HEK293 (cell line): ENCODE measurements around the gene ARRB2.

Source experiments
- CTCF ChIA-PET: fragments of 350-600 bp; formaldehyde crosslinking; extraction: SDS; loops from one replicate; lab custom pipeline; 2021; ENCODE audit warnings: antibody characterized with exemption; lab: Yijun Ruan, JAX
- POLR2A ChIA-PET: fragments of 300-600 bp; formaldehyde crosslinking; extraction: SDS; loops from one replicate; lab custom pipeline; 2020; ENCODE audit warnings: antibody characterized with exemption, inconsistent platforms; lab: Yijun Ruan, JAX
- H3K27ac ChIP-seq: fragments of 200-500 bp; sonication (Bioruptor generic); 2 replicates; pipeline ENCODE4 v1.5.1; 2014; ENCODE audit warnings: low read depth, low read length, control low read depth, inconsistent platforms; ENCODE audit errors: extremely low read depth
- H3K36me3 ChIP-seq, 2 experiments: fragments of 200-500 bp in 1 of 2; sonication (Bioruptor generic) in 1 of 2; 1 replicate in 1 of 2; 2 replicates in 1 of 2; pipeline ENCODE4 v1.5.1; 2014 to 2017; ENCODE audit warnings: inconsistent platforms in 2 of 2, low read length in 2 of 2; ENCODE audit not compliant: control insufficient read depth in 2 of 2, insufficient read depth in 1 of 2
- H3K4me1 ChIP-seq: fragments of 200-500 bp; sonication (Bioruptor generic); 2 replicates; pipeline ENCODE4 v1.5.1; 2014; ENCODE audit warnings: mild to moderate bottlenecking, low read length, inconsistent platforms; ENCODE audit not compliant: control insufficient read depth, insufficient read depth
- H3K4me3 ChIP-seq: 2 replicates; pipeline ENCODE4 v1.5.1; 2011; ENCODE audit warnings: low read depth, mild to moderate bottlenecking, control low read depth, low read length, moderate library complexity
- H3K9me3 ChIP-seq: fragments of 200-500 bp; sonication (Bioruptor generic); 2 replicates; pipeline ENCODE4 v1.5.1; 2014; ENCODE audit warnings: low read depth, low read length, inconsistent platforms; ENCODE audit not compliant: control insufficient read depth, insufficient read depth
- OVOL3 ChIP-seq: fragments of 450-650 bp; formaldehyde crosslinking; IDR thresholded peaks from 2 replicates; pipeline ENCODE4 v1.5.1; 2016; ENCODE audit warnings: missing biosample characterization, missing genetic modification characterization
- SALL2 ChIP-seq: fragments of 450-650 bp; formaldehyde crosslinking; IDR thresholded peaks from 2 replicates; pipeline ENCODE4 v1.5.0; 2017; ENCODE audit warnings: missing biosample characterization, mild to moderate bottlenecking, missing genetic modification characterization, borderline replicate concordance
- TCF7L2 ChIP-seq: IDR thresholded peaks from 2 replicates; pipeline ENCODE4 v1.6.1; 2011; ENCODE audit warnings: low read depth, mild to moderate bottlenecking, inconsistent platforms, low read length, moderate library complexity, borderline replicate concordance
- ZBTB8A ChIP-seq: fragments of 450-650 bp; formaldehyde crosslinking; IDR thresholded peaks from 2 replicates; pipeline ENCODE4 v1.5.1; 2016; ENCODE audit warnings: missing biosample characterization, missing genetic modification characterization
- ZNF121 ChIP-seq: fragments of 450-650 bp; formaldehyde crosslinking; IDR thresholded peaks from 2 replicates; pipeline ENCODE4 v1.5.1; 2016; ENCODE audit warnings: missing biosample characterization, missing genetic modification characterization
- ZNF132 ChIP-seq: fragments of 450-650 bp; formaldehyde crosslinking; IDR thresholded peaks from 2 replicates; pipeline ENCODE4 v1.5.1; 2017; ENCODE audit warnings: missing biosample characterization, missing genetic modification characterization, borderline replicate concordance
- ZNF155 ChIP-seq: fragments of 450-650 bp; formaldehyde crosslinking; IDR thresholded peaks from 2 replicates; pipeline ENCODE4 v1.5.1; 2016; ENCODE audit warnings: missing biosample characterization, missing genetic modification characterization
- ZNF223 ChIP-seq: fragments of 450-650 bp; formaldehyde crosslinking; IDR thresholded peaks from 2 replicates; pipeline ENCODE4 v1.5.1; 2016; ENCODE audit warnings: missing biosample characterization, missing genetic modification characterization
- ZNF23 ChIP-seq: fragments of 450-650 bp; formaldehyde crosslinking; IDR thresholded peaks from 2 replicates; pipeline ENCODE4 v1.5.1; 2016; ENCODE audit warnings: missing biosample characterization, missing genetic modification characterization, borderline replicate concordance
- ZNF391 ChIP-seq: fragments of 450-650 bp; formaldehyde crosslinking; IDR thresholded peaks from 2 replicates; pipeline ENCODE4 v1.5.1; 2016; ENCODE audit warnings: low read depth, missing biosample characterization, missing genetic modification characterization, borderline replicate concordance
- ZNF423 ChIP-seq: fragments of 450-650 bp; formaldehyde crosslinking; IDR thresholded peaks from 2 replicates; pipeline ENCODE4 v1.5.1; 2016; ENCODE audit warnings: missing biosample characterization, missing genetic modification characterization
- ZNF510 ChIP-seq: fragments of 450-650 bp; formaldehyde crosslinking; IDR thresholded peaks from 2 replicates; pipeline ENCODE4 v1.5.1; 2018; ENCODE audit warnings: mild to moderate bottlenecking, missing genetic modification characterization, missing biosample characterization; ENCODE audit not compliant: insufficient replicate concordance
- ZNF561 ChIP-seq: fragments of 450-650 bp; IDR thresholded peaks from 2 replicates; pipeline ENCODE4 v1.5.1; 2018; ENCODE audit warnings: missing biosample characterization, missing genetic modification characterization, borderline replicate concordance
- ZNF571 ChIP-seq: fragments of 450-650 bp; formaldehyde crosslinking; IDR thresholded peaks from 2 replicates; pipeline ENCODE4 v1.5.0; 2017; ENCODE audit warnings: missing biosample characterization, missing genetic modification characterization
- ZNF626 ChIP-seq: fragments of 450-650 bp; sonication (Bioruptor Pico); formaldehyde crosslinking; IDR thresholded peaks from 2 replicates; pipeline ENCODE4 v1.5.1; 2018; ENCODE audit warnings: missing biosample characterization, missing genetic modification characterization, inconsistent platforms
- ZNF664 ChIP-seq: fragments of 450-650 bp; formaldehyde crosslinking; IDR thresholded peaks from 2 replicates; pipeline ENCODE4 v1.5.1; 2016; ENCODE audit warnings: missing biosample characterization, missing genetic modification characterization
- ZNF677 ChIP-seq: fragments of 450-650 bp; IDR thresholded peaks from 2 replicates; pipeline ENCODE4 v1.5.0; 2018; ENCODE audit warnings: missing biosample characterization, mild to moderate bottlenecking, missing genetic modification characterization, moderate library complexity
- TF ChIP-seq, protein P1 (sequence below): fragments of 450-650 bp; formaldehyde crosslinking; IDR thresholded peaks from 2 replicates; pipeline ENCODE4 v1.5.1; 2016; ENCODE audit warnings: missing biosample characterization, missing genetic modification characterization
- TF ChIP-seq, protein P2 (sequence below): fragments of 450-650 bp; formaldehyde crosslinking; IDR thresholded peaks from 2 replicates; pipeline ENCODE4 v1.5.1; 2017; ENCODE audit warnings: missing biosample characterization, missing genetic modification characterization
- TF ChIP-seq, protein P3 (sequence below): fragments of 450-650 bp; formaldehyde crosslinking; IDR thresholded peaks from 2 replicates; pipeline ENCODE4 v1.5.1; 2016; ENCODE audit warnings: missing biosample characterization, missing genetic modification characterization, borderline replicate concordance
- TF ChIP-seq, protein P4 (sequence below): fragments of 450-650 bp; formaldehyde crosslinking; IDR thresholded peaks from 2 replicates; pipeline ENCODE4 v1.5.1; 2017; ENCODE audit warnings: missing biosample characterization, missing genetic modification characterization
- TF ChIP-seq, protein P5 (sequence below): fragments of 450-650 bp; formaldehyde crosslinking; IDR thresholded peaks from 2 replicates; pipeline ENCODE4 v1.5.1; 2016; ENCODE audit warnings: missing biosample characterization, missing genetic modification characterization

Gene ARRB2

DNA sequence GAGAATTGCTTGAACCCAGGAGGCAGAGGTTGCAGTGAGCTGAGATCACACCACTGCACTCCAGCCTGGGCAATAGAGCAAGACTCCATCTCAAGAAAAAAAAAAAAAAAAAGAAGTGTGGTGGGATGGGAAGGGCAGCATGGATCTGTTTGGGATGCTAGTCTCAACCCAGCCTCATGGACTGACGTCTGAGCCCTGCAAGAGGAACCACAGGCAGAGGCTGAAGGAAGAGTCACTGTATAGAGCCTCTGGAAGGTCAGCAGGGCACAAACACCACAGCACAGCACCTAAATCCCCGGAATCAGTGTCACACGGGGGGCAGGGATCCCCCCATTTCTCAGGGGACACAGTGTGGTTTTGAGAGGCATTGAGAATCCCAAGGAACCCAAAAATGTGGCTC lies 40.2 kb downstream of the ARRB2 start:
- TF ChIP-seq ZNF664 (tag by site-specific recombination) (peak; percentile 45; the same call in 1 of the 2 replicates), TCF7L2 (no peak), ZNF423 (tag by site-specific recombination) (no peak), ZNF121 (tag by site-specific recombination) (peak; percentile 28; the same call in 1 of the 2 replicates)
- no peak overlapping the region for H3K4me3 ChIP-seq
- H3K36me3 ChIP-seq: no peaks in the 10 kb centered on the region
- ChIA-PET CTCF (no interaction called here), POLR2A (no interaction called here)
- no peaks in the 10 kb centered on the region for H3K9me3 ChIP-seq
- no peak overlapping the region for H3K27ac ChIP-seq
- H3K4me1 ChIP-seq: no peaks in the 10 kb centered on the region

DNA sequence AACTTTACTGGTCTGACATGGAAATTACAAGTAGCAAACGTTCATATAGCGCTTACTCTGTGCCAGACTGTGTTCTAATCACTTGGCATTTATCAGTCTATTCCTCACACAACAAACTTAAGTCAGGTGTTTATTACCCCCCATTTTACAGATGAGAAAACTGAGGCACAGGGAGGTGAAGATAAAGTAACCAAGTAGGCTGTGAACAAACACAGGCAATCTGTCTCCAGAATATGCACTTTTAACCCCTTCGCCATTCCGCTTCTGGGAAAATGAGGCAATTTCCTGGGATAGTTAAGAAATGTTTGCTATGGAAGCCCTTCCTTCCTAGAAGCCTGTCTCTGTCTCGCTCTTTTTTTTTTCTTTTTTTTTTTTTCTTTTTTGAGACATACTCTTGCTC lies 41.5 kb downstream of the ARRB2 start:
- POLR2A ChIA-PET: no interaction called here
- no peak for TF ChIP-seq ZNF132 (tag by site-specific recombination)
- TF ChIP-seq, protein P1, sequence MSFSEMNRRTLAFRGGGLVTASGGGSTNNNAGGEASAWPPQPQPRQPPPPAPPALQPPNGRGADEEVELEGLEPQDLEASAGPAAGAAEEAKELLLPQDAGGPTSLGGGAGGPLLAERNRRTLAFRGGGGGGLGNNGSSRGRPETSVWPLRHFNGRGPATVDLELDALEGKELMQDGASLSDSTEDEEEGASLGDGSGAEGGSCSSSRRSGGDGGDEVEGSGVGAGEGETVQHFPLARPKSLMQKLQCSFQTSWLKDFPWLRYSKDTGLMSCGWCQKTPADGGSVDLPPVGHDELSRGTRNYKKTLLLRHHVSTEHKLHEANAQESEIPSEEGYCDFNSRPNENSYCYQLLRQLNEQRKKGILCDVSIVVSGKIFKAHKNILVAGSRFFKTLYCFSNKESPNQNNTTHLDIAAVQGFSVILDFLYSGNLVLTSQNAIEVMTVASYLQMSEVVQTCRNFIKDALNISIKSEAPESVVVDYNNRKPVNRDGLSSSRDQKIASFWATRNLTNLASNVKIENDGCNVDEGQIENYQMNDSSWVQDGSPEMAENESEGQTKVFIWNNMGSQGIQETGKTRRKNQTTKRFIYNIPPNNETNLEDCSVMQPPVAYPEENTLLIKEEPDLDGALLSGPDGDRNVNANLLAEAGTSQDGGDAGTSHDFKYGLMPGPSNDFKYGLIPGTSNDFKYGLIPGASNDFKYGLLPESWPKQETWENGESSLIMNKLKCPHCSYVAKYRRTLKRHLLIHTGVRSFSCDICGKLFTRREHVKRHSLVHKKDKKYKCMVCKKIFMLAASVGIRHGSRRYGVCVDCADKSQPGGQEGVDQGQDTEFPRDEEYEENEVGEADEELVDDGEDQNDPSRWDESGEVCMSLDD (tag by site-specific recombination): no peak
- no peak for TF ChIP-seq ZNF561
- TF ChIP-seq ZNF677: no peak
- TF ChIP-seq ZNF626: no peak
- no peak for TF ChIP-seq ZNF23 (tag by site-specific recombination)
- TF ChIP-seq, protein P2, sequence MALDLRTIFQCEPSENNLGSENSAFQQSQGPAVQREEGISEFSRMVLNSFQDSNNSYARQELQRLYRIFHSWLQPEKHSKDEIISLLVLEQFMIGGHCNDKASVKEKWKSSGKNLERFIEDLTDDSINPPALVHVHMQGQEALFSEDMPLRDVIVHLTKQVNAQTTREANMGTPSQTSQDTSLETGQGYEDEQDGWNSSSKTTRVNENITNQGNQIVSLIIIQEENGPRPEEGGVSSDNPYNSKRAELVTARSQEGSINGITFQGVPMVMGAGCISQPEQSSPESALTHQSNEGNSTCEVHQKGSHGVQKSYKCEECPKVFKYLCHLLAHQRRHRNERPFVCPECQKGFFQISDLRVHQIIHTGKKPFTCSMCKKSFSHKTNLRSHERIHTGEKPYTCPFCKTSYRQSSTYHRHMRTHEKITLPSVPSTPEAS (tag by site-specific recombination): no peak
- TF ChIP-seq ZNF571 (tag by site-specific recombination): no peak
- TF ChIP-seq, protein P3, sequence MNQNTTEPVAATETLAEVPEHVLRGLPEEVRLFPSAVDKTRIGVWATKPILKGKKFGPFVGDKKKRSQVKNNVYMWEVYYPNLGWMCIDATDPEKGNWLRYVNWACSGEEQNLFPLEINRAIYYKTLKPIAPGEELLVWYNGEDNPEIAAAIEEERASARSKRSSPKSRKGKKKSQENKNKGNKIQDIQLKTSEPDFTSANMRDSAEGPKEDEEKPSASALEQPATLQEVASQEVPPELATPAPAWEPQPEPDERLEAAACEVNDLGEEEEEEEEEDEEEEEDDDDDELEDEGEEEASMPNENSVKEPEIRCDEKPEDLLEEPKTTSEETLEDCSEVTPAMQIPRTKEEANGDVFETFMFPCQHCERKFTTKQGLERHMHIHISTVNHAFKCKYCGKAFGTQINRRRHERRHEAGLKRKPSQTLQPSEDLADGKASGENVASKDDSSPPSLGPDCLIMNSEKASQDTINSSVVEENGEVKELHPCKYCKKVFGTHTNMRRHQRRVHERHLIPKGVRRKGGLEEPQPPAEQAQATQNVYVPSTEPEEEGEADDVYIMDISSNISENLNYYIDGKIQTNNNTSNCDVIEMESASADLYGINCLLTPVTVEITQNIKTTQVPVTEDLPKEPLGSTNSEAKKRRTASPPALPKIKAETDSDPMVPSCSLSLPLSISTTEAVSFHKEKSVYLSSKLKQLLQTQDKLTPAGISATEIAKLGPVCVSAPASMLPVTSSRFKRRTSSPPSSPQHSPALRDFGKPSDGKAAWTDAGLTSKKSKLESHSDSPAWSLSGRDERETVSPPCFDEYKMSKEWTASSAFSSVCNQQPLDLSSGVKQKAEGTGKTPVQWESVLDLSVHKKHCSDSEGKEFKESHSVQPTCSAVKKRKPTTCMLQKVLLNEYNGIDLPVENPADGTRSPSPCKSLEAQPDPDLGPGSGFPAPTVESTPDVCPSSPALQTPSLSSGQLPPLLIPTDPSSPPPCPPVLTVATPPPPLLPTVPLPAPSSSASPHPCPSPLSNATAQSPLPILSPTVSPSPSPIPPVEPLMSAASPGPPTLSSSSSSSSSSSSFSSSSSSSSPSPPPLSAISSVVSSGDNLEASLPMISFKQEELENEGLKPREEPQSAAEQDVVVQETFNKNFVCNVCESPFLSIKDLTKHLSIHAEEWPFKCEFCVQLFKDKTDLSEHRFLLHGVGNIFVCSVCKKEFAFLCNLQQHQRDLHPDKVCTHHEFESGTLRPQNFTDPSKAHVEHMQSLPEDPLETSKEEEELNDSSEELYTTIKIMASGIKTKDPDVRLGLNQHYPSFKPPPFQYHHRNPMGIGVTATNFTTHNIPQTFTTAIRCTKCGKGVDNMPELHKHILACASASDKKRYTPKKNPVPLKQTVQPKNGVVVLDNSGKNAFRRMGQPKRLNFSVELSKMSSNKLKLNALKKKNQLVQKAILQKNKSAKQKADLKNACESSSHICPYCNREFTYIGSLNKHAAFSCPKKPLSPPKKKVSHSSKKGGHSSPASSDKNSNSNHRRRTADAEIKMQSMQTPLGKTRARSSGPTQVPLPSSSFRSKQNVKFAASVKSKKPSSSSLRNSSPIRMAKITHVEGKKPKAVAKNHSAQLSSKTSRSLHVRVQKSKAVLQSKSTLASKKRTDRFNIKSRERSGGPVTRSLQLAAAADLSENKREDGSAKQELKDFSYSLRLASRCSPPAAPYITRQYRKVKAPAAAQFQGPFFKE (tag by site-specific recombination): no peak
- TF ChIP-seq ZNF510 (tag by site-specific recombination): no peak
- no peak for TF ChIP-seq ZNF155
- no peak for TF ChIP-seq ZNF223 (tag by site-specific recombination)
- TF ChIP-seq, protein P4, sequence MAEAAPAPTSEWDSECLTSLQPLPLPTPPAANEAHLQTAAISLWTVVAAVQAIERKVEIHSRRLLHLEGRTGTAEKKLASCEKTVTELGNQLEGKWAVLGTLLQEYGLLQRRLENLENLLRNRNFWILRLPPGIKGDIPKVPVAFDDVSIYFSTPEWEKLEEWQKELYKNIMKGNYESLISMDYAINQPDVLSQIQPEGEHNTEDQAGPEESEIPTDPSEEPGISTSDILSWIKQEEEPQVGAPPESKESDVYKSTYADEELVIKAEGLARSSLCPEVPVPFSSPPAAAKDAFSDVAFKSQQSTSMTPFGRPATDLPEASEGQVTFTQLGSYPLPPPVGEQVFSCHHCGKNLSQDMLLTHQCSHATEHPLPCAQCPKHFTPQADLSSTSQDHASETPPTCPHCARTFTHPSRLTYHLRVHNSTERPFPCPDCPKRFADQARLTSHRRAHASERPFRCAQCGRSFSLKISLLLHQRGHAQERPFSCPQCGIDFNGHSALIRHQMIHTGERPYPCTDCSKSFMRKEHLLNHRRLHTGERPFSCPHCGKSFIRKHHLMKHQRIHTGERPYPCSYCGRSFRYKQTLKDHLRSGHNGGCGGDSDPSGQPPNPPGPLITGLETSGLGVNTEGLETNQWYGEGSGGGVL (tag by site-specific recombination): no peak
- no peak for TF ChIP-seq ZNF391 (tag by site-specific recombination)
- no peak for TF ChIP-seq OVOL3 (tag by site-specific recombination)
- TF ChIP-seq ZBTB8A (tag by site-specific recombination): no peak
- TF ChIP-seq, protein P5, sequence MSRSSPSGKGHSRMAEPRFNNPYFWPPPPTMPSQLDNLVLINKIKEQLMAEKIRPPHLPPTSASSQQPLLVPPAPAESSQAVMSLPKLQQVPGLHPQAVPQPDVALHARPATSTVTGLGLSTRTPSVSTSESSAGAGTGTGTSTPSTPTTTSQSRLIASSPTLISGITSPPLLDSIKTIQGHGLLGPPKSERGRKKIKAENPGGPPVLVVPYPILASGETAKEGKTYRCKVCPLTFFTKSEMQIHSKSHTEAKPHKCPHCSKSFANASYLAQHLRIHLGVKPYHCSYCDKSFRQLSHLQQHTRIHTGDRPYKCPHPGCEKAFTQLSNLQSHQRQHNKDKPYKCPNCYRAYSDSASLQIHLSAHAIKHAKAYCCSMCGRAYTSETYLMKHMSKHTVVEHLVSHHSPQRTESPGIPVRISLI (tag by site-specific recombination): no peak
- TF ChIP-seq SALL2 (tag by site-specific recombination): no peak
- TF ChIP-seq, all 188 proteins: peak for 0
- CTCF ChIA-PET: interaction anchor here (0.6 kb wide), 1 partner anchor 20 kb away, joined by 3 read pairs; the partner anchor contains the start of gene TM4SF5

More for the DNA sequence above, 41.5 kb downstream of the ARRB2 start:
- no peaks in the 10 kb centered on the region for H3K4me1 ChIP-seq
- H3K4me3 ChIP-seq: no peak overlapping the region
- H3K9me3 ChIP-seq: no peaks in the 10 kb centered on the region
- no peaks in the 10 kb centered on the region for H3K36me3 ChIP-seq
- H3K27ac ChIP-seq: no peak overlapping the region
